Breast epithelium (tissue), 4 donors: ENCODE measurements around the gene ADIPOR1. TPM values are rescaled to one million over a fixed set of nuclear protein-coding genes. Genes with fewer than 3 reads are reported as not detected.
A peak's percentile ranks its signal among the peaks of the same experiment; 100 is the strongest.

ENCODE experiments used
- DNase-seq, 2 donors: peaks; one replicate each; pipeline ENCODE4 v3.0.0-alpha.2; 2019; ENCODE audit warnings: low spot score in 2 of 2
- H3K27ac ChIP-seq, 2 donors: fragments of 200-600 bp; sonication (generic) in 1 of 2; one replicate each; pipeline ENCODE4 v1.5.1; 2016 to 2019; ENCODE audit warnings: mild to moderate bottlenecking in 1 of 2
- H3K27me3 ChIP-seq, 2 donors: fragments of 200-600 bp; sonication (generic) in 1 of 2; one replicate each; pipeline versions ENCODE4 v1.5.1 to v1.6.0; 2017 to 2019; ENCODE audit warnings: control low read depth in 1 of 2, mild to moderate bottlenecking in 1 of 2
- H3K36me3 ChIP-seq: fragments of 200-600 bp; one replicate; pipeline ENCODE4 v1.5.1; 2019
- H3K4me1 ChIP-seq, 2 donors: fragments of 200-600 bp; sonication (generic); one replicate each; pipeline ENCODE4 v1.5.1; 2016 to 2019; ENCODE audit warnings: control low read depth in 1 of 2
- H3K4me3 ChIP-seq, 3 donors: fragments of 200-600 bp; sonication (generic); 1 replicate in 2 of 3; 2 replicates in 1 of 3; pipeline ENCODE4 v1.5.1; 2016 to 2019; ENCODE audit warnings: mild to moderate bottlenecking in 3 of 3, moderate library complexity in 2 of 3
- H3K9me3 ChIP-seq, 2 donors: fragments of 200-600 bp; sonication (generic) in 1 of 2; one replicate each; pipeline ENCODE4 v1.5.1; 2016 to 2019; ENCODE audit warnings: control low read depth in 1 of 2
- CTCF ChIP-seq, 3 donors: fragments of 450-650 bp; IDR thresholded peaks; one replicate each; pipeline ENCODE4 v1.5.1; 2016 to 2017; ENCODE audit warnings: antibody characterized with exemption in 3 of 3, mild to moderate bottlenecking in 3 of 3, moderate library complexity in 3 of 3
- POLR2A ChIP-seq: fragments of 450-650 bp; IDR thresholded peaks from one replicate; pipeline ENCODE4 v1.6.1; 2016; ENCODE audit warnings: antibody characterized with exemption, mild to moderate bottlenecking, moderate library complexity
- POLR2AphosphoS5 ChIP-seq, 3 donors: sonication (generic); formaldehyde crosslinking; IDR thresholded peaks; one replicate each; pipeline ENCODE4 v1.6.1; 2017; ENCODE audit warnings: antibody characterized with exemption in 3 of 3
- intact Hi-C: fragments of 100-400 bp; cut with DNase I; formaldehyde crosslinking; loops from one replicate; pipeline ENCODE4 v1.15.1; 2023; ENCODE audit warnings: low total_unique reads
- total RNA-seq, 3 donors: library from RNA; depleted of rRNA; stranded (reverse); fragments of >200 nt; gene quantifications; one replicate each; pipeline ENCODE4 v1.1.0, GENCODE V29; 2016

The ADIPOR1 gene
- total RNA-seq, 3 donors from 2014 or later = 87.2 to 143 (median 87.5) TPM

- no peaks in the 10 kb centered on the region for H3K27me3 ChIP-seq
- H3K27ac ChIP-seq = peak overlapping the region; percentile 28 to 74
- no peak for TF ChIP-seq CTCF (IDR thresholded peaks at IDR 0.05)
- no peak for TF ChIP-seq POLR2AphosphoS5 (IDR thresholded peaks at IDR 0.05)
- no peak for TF ChIP-seq POLR2A
- DNase-seq = no peak
- no peaks in the 10 kb centered on the region for H3K9me3 ChIP-seq
- H3K36me3 ChIP-seq = no peaks in the 10 kb centered on the region
- no peak overlapping the region for H3K4me3 ChIP-seq
- intact Hi-C loops = no loop called here
- H3K4me1 ChIP-seq = peaks cover 11 to 14% of the 10 kb centered on the region in 2 donors
Measured at GRCh38 chr1:202954057-202954745, 3.9 kb downstream of the ADIPOR1 start.

DNA sequence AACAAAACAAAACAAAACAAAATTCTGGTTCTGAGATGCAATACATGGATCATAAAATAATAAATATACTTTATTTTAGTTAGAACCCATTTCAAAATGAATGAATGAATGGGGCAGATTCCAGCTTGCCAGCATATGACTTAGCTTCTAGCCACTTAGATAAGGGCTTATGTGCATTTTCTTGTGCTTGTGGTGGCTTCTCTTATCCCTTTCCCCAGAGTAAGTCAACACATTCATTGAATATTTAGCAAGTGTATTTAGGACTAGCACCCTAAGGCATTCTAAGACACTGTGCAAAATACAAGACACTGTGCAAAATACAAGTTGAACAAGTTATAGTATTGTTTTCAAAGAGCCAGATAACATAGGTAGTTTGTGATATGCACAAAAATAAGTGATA, 4.7 kb downstream of the ADIPOR1 start:
- TF ChIP-seq POLR2AphosphoS5 (IDR thresholded peaks at IDR 0.05) = no peak
- TF ChIP-seq CTCF (IDR thresholded peaks at IDR 0.05) = no peak
- no peak for TF ChIP-seq POLR2A
- H3K9me3 ChIP-seq = no peaks in the 10 kb centered on the region
- DNase-seq = no peak
- H3K27ac ChIP-seq = peak overlapping the region; percentile 8 to 74
- H3K27me3 ChIP-seq = no peaks in the 10 kb centered on the region
- H3K4me3 ChIP-seq = no peak overlapping the region
- no peaks in the 10 kb centered on the region for H3K36me3 ChIP-seq
- intact Hi-C loops = no loop called here
- H3K4me1 ChIP-seq = peaks cover 11 to 14% of the 10 kb centered on the region in 2 donors

GRCh38 chr1:202952818-202953217, 5.3 kb downstream of the ADIPOR1 start:
- intact Hi-C loops = no loop called here
- no peaks in the 10 kb centered on the region for H3K9me3 ChIP-seq
- no peaks in the 10 kb centered on the region for H3K27me3 ChIP-seq
- peak in 1 of 2 donors; percentile 81 for DNase-seq
- peak overlapping the region; percentile 64 to 87 for H3K27ac ChIP-seq
- H3K4me1 ChIP-seq = peaks cover 11 to 14% of the 10 kb centered on the region in 2 donors
- no peaks in the 10 kb centered on the region for H3K36me3 ChIP-seq
- TF ChIP-seq POLR2A (no peak), POLR2AphosphoS5 (IDR thresholded peaks at IDR 0.05) (peak in 1 of 3 donors; percentile 56)
- H3K4me3 ChIP-seq = no peak overlapping the region

GRCh38 chr1:202952099-202952498, 6.0 kb downstream of the ADIPOR1 start:
- H3K9me3 ChIP-seq = no peaks in the 10 kb centered on the region
- no peak overlapping the region for H3K4me3 ChIP-seq
- intact Hi-C loops = no loop called here
- no peaks in the 10 kb centered on the region for H3K36me3 ChIP-seq
- no peak for DNase-seq
- peaks cover 11% of the 10 kb centered on the region in 2 donors for H3K4me1 ChIP-seq
- H3K27ac ChIP-seq = peak overlapping the region; percentile 64 to 87
- TF ChIP-seq POLR2AphosphoS5 (IDR thresholded peaks at IDR 0.05) (no peak), CTCF (IDR thresholded peaks at IDR 0.05) (no peak), POLR2A (no peak)
- H3K27me3 ChIP-seq = no peaks in the 10 kb centered on the region

- DNase-seq = no peak
- Histone ChIP-seq H3K4me3 (no peak overlapping the region), H3K36me3 (no peaks in the 10 kb centered on the region), H3K4me1 (peaks cover 7 to 9% of the 10 kb centered on the region in 2 donors), H3K9me3 (no peaks in the 10 kb centered on the region), H3K27ac (peak overlapping the region; percentile 64 to 87), H3K27me3 (no peaks in the 10 kb centered on the region)
- TF ChIP-seq POLR2AphosphoS5 (IDR thresholded peaks at IDR 0.05) (no peak), POLR2A (no peak), CTCF (IDR thresholded peaks at IDR 0.05) (no peak)
- intact Hi-C loops = no loop called here
Measured at GRCh38 chr1:202951437-202951836, 6.7 kb downstream of the ADIPOR1 start.
